K562 (cell line): Measurements from ENCODE around the gene HOXB7. TPM values are rescaled to one million over a fixed set of nuclear protein-coding genes. Genes with fewer than 3 reads are reported as not detected.

Experiments
- DACH1 ChIP-seq: fragments of 450-650 bp; IDR thresholded peaks from 2 replicates; pipeline ENCODE4 v1.6.1; 2018; ENCODE audit not compliant: partially characterized antibody
- DDX20 ChIP-seq: fragments of 450-650 bp; IDR thresholded peaks from 2 replicates; pipeline ENCODE4 v1.6.1; 2016; ENCODE audit warnings: missing genetic modification characterization, low read depth, mild to moderate bottlenecking, missing compliant biosample characterization, moderate library complexity
- ETV5 ChIP-seq: sonication (generic); formaldehyde crosslinking; IDR thresholded peaks from 2 replicates; pipeline ENCODE4 v1.4.0; 2020; ENCODE audit warnings: low read depth, mild to moderate bottlenecking, missing genetic modification reagents
- GATAD2B ChIP-seq: fragments of 450-650 bp; IDR thresholded peaks from 2 replicates; pipeline ENCODE4 v1.6.1; 2017; ENCODE audit warnings: mild to moderate bottlenecking, borderline replicate concordance
- SAFB ChIP-seq: fragments of 200-400 bp; formaldehyde crosslinking; IDR thresholded peaks from 2 replicates; pipeline ENCODE4 v1.6.1; 2017; ENCODE audit warnings: low read depth, low read length, borderline replicate concordance
- ZNF134 ChIP-seq: fragments of 250-450 bp; sonication (Bioruptor Pico); conservative IDR thresholded peaks from 2 replicates; pipeline ENCODE4 v1.4.0; 2020
- polyA plus RNA-seq, 8 experiments: library from polyadenylated mRNA; depleted of rRNA in 4 of 8; stranded (reverse) in 5 of 8; unstranded in 3 of 8; fragments of >200 nt; fragmentation: Nextera tagmentation in 2 of 8; fragmentation: Illumina TruSeq in 1 of 8; extraction: Ambion mirVana in 2 of 8; extraction: Trizol in 1 of 8; gene quantifications; 2 replicates each; pipeline versions ENCODE4 v1.2.1 to v1.2.3, GENCODE V29; 2011 to 2014; ENCODE audit warnings: inconsistent platforms in 1 of 8, missing spikeins in 1 of 8
- total RNA-seq, 7 experiments: library from RNA; depleted of rRNA in 6 of 7; stranded (reverse); fragments of >200 nt in 6 of 7; fragmentation: Illumina TruSeq in 2 of 7; extraction: Trizol in 2 of 7; gene quantifications; 2 replicates each; pipeline versions ENCODE4 v1.2.1 to v1.2.3, GENCODE V29; 2011 to 2021; ENCODE audit warnings: low replicate concordance in 1 of 7
- TF ChIP-seq, protein P1 (sequence below): fragments of 450-650 bp; formaldehyde crosslinking; IDR thresholded peaks from 2 replicates; pipeline ENCODE4 v1.4.0; 2020; ENCODE audit warnings: mild to moderate bottlenecking, moderate library complexity
- TF ChIP-seq, protein P2 (sequence below): fragments of 250-450 bp; sonication (Bioruptor Pico); IDR thresholded peaks from 2 replicates; pipeline ENCODE4 v1.5.0; 2021; ENCODE audit warnings: mild to moderate bottlenecking, borderline replicate concordance
- TF ChIP-seq, protein P3 (sequence below): fragments of 450-650 bp; conservative IDR thresholded peaks from 2 replicates; pipeline ENCODE4 v1.6.1; 2016; ENCODE audit warnings: missing genetic modification characterization, low read depth, mild to moderate bottlenecking, control low read depth, missing compliant biosample characterization
- TF ChIP-seq, protein P4 (sequence below): sonication (generic); formaldehyde crosslinking; IDR thresholded peaks from 2 replicates; pipeline ENCODE4 v1.8.0; 2023; ENCODE audit warnings: mild to moderate bottlenecking, missing genetic modification reagents
- TF ChIP-seq, protein P5 (sequence below): sonication (generic); formaldehyde crosslinking; IDR thresholded peaks from 2 replicates; pipeline ENCODE4 v1.8.1; 2023; ENCODE audit warnings: missing genetic modification reagents, mild to moderate bottlenecking, borderline replicate concordance

The HOXB7 gene
- total and polyA plus RNA-seq, 9 of the 15 experiments (the other 6 are each of a cell fraction or from before 2014, with no cell fraction given), result 5.5 to 16.7 (median 8.3) TPM

DNA sequence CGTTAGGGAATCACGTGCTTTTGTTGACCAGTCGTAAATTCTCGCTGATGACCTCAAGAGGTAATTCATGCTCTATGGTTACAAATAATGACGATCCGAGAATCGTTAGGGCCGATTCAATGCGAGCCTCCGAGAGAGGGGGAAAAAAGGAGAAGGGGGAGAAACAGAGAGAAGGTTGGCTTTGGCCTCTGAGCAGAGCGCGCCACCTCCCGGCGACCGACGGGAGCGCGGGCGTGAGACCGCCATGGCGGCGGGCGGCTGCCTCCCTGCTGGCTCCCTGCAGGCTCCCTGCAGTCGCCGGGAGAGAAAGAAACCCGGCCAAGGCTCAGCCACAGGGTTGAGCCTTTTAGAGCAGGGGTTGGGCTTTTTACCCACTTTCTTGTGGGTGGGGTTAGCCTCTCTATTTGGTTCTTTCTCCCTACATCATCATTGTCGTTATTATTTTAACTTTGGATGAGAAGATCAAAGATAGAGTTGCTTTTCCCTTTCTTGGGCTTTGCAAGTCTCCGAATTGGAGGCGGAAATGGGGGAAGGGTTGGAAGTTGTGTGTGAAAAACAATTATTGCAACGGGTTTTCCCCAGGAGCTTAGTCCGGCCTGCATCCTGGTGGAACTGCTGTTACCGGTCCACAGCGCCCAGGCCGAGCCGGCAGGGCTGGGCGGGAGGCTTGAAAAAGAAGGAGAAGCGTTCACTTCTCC lies 16.8 kb downstream of the HOXB7 start (continued):
- TF ChIP-seq, protein P1, sequence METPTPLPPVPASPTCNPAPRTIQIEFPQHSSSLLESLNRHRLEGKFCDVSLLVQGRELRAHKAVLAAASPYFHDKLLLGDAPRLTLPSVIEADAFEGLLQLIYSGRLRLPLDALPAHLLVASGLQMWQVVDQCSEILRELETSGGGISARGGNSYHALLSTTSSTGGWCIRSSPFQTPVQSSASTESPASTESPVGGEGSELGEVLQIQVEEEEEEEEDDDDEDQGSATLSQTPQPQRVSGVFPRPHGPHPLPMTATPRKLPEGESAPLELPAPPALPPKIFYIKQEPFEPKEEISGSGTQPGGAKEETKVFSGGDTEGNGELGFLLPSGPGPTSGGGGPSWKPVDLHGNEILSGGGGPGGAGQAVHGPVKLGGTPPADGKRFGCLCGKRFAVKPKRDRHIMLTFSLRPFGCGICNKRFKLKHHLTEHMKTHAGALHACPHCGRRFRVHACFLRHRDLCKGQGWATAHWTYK, result no peak
- no peak for TF ChIP-seq ETV5 (CRISPR knock-in tag)
- no peak for TF ChIP-seq GATAD2B
- TF ChIP-seq, protein P2, sequence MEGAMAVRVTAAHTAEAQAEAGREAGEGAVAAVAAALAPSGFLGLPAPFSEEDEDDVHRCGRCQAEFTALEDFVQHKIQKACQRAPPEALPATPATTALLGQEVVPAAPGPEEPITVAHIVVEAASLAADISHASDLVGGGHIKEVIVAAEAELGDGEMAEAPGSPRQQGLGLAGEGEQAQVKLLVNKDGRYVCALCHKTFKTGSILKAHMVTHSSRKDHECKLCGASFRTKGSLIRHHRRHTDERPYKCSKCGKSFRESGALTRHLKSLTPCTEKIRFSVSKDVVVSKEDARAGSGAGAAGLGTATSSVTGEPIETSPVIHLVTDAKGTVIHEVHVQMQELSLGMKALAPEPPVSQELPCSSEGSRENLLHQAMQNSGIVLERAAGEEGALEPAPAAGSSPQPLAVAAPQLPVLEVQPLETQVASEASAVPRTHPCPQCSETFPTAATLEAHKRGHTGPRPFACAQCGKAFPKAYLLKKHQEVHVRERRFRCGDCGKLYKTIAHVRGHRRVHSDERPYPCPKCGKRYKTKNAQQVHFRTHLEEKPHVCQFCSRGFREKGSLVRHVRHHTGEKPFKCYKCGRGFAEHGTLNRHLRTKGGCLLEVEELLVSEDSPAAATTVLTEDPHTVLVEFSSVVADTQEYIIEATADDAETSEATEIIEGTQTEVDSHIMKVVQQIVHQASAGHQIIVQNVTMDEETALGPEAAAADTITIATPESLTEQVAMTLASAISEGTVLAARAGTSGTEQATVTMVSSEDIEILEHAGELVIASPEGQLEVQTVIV (CRISPR knock-in tag), result no peak
- TF ChIP-seq, protein P3, sequence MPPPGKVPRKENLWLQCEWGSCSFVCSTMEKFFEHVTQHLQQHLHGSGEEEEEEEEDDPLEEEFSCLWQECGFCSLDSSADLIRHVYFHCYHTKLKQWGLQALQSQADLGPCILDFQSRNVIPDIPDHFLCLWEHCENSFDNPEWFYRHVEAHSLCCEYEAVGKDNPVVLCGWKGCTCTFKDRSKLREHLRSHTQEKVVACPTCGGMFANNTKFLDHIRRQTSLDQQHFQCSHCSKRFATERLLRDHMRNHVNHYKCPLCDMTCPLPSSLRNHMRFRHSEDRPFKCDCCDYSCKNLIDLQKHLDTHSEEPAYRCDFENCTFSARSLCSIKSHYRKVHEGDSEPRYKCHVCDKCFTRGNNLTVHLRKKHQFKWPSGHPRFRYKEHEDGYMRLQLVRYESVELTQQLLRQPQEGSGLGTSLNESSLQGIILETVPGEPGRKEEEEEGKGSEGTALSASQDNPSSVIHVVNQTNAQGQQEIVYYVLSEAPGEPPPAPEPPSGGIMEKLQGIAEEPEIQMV (tag), result no peak
- TF ChIP-seq, protein P4, sequence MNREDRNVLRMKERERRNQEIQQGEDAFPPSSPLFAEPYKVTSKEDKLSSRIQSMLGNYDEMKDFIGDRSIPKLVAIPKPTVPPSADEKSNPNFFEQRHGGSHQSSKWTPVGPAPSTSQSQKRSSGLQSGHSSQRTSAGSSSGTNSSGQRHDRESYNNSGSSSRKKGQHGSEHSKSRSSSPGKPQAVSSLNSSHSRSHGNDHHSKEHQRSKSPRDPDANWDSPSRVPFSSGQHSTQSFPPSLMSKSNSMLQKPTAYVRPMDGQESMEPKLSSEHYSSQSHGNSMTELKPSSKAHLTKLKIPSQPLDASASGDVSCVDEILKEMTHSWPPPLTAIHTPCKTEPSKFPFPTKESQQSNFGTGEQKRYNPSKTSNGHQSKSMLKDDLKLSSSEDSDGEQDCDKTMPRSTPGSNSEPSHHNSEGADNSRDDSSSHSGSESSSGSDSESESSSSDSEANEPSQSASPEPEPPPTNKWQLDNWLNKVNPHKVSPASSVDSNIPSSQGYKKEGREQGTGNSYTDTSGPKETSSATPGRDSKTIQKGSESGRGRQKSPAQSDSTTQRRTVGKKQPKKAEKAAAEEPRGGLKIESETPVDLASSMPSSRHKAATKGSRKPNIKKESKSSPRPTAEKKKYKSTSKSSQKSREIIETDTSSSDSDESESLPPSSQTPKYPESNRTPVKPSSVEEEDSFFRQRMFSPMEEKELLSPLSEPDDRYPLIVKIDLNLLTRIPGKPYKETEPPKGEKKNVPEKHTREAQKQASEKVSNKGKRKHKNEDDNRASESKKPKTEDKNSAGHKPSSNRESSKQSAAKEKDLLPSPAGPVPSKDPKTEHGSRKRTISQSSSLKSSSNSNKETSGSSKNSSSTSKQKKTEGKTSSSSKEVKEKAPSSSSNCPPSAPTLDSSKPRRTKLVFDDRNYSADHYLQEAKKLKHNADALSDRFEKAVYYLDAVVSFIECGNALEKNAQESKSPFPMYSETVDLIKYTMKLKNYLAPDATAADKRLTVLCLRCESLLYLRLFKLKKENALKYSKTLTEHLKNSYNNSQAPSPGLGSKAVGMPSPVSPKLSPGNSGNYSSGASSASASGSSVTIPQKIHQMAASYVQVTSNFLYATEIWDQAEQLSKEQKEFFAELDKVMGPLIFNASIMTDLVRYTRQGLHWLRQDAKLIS (CRISPR knock-in tag), result no peak
- no peak for TF ChIP-seq ZNF134 (CRISPR knock-in tag)
- no peak for TF ChIP-seq DDX20
- TF ChIP-seq DACH1, result no peak
- no peak for TF ChIP-seq SAFB
- TF ChIP-seq, protein P5, sequence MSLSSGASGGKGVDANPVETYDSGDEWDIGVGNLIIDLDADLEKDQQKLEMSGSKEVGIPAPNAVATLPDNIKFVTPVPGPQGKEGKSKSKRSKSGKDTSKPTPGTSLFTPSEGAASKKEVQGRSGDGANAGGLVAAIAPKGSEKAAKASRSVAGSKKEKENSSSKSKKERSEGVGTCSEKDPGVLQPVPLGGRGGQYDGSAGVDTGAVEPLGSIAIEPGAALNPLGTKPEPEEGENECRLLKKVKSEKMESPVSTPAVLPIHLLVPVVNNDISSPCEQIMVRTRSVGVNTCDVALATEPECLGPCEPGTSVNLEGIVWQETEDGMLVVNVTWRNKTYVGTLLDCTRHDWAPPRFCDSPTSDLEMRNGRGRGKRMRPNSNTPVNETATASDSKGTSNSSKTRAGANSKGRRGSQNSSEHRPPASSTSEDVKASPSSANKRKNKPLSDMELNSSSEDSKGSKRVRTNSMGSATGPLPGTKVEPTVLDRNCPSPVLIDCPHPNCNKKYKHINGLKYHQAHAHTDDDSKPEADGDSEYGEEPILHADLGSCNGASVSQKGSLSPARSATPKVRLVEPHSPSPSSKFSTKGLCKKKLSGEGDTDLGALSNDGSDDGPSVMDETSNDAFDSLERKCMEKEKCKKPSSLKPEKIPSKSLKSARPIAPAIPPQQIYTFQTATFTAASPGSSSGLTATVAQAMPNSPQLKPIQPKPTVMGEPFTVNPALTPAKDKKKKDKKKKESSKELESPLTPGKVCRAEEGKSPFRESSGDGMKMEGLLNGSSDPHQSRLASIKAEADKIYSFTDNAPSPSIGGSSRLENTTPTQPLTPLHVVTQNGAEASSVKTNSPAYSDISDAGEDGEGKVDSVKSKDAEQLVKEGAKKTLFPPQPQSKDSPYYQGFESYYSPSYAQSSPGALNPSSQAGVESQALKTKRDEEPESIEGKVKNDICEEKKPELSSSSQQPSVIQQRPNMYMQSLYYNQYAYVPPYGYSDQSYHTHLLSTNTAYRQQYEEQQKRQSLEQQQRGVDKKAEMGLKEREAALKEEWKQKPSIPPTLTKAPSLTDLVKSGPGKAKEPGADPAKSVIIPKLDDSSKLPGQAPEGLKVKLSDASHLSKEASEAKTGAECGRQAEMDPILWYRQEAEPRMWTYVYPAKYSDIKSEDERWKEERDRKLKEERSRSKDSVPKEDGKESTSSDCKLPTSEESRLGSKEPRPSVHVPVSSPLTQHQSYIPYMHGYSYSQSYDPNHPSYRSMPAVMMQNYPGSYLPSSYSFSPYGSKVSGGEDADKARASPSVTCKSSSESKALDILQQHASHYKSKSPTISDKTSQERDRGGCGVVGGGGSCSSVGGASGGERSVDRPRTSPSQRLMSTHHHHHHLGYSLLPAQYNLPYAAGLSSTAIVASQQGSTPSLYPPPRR (CRISPR knock-in tag), result no peak
